Stimulated activated CD4-positive, alpha-beta T cell treated with anti-CD3 and anti-CD28 coated beads, TNF-alpha, amount 100 ng/mL, for 1 hour (primary cell): ENCODE results near the gene ANKRD6.

ENCODE experiments used
- DNase-seq, 3 donors: peaks; one replicate each; pipeline ENCODE4 v3.0.0-alpha.2; 2020; ENCODE audit warnings: low read depth in 3 of 3, low spot score in 1 of 3

The ANKRD6 gene

GRCh38 chr6:89555806-89556205 is 122.9 kb downstream of the ANKRD6 start:
- DNase-seq, result no peak

DNA sequence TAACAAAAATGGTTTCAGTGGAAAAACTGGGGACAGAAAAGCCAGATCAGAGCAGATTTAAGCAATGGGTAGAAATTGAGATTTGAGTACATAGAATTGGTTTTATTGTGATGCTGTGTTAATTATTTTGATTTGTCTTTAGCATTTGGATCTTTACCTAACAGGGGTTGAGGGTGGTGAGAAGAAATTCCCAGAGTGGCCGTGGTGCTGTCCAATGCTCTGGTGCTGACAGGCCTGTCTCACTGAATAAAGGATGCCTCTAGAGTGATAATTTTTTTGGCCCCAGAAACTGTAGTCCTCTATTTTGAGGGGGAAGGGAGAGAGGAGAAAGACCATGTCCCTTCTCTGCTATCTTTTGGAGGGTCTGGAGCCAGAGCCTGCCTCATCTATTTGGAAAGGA is 126.5 kb downstream of the ANKRD6 start:
- no peak for DNase-seq

GRCh38 chr6:89562093-89562973 is 129.4 kb downstream of the ANKRD6 start:
- DNase-seq, result no peak

GRCh38 chr6:89563866-89564265 is 130.9 kb downstream of the ANKRD6 start:
- no peak for DNase-seq

GRCh38 chr6:89564752-89565427 is 131.9 kb downstream of the ANKRD6 start:
- no peak for DNase-seq

GRCh38 chr6:89566008-89566800 is 133.3 kb downstream of the ANKRD6 start:
- no peak for DNase-seq

DNA sequence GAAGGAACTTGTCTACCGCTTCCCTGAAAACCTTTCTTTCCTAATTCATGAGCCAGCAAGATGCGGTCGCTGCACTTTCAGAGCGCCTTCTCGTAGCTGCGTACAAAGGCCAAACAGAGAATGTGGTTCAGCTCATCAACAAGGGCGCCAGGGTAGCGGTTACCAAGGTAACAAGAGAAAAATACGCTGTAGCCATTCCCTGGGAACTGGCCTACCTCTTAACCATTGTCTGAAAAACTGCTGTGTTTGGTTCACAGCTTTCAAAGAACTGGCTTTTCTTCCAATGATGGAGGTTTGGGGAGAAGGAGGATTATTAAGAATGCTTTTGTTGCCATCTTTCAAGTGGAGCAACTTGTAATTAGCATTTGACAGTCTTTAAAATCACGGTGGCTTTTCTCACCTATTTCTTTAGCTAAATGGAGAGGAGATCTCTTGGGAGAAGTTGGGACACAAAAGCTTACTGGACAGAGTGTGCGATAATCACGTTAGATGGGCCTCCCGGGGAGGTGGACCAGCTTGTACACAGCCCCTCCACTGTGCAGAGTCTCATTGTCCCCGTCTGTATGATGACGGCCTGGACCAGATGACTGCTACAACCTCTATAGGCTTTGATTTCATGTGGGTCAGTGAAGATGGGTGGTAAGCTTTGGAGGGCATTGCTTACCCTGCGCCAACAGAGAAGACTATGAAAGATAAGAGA is 134.1 kb downstream of the ANKRD6 start:
- DNase-seq, result no peak

- DNase-seq, result no peak
Observed at GRCh38 chr6:89567630-89568390, 134.9 kb downstream of the ANKRD6 start.

GRCh38 chr6:89574910-89575561 is 142.1 kb downstream of the ANKRD6 start:
- no peak for DNase-seq

GRCh38 chr6:89575562-89575960 is 142.6 kb downstream of the ANKRD6 start:
- no peak for DNase-seq

- no peak for DNase-seq
Observed at GRCh38 chr6:89580997-89581666, 148.2 kb downstream of the ANKRD6 start.

DNA sequence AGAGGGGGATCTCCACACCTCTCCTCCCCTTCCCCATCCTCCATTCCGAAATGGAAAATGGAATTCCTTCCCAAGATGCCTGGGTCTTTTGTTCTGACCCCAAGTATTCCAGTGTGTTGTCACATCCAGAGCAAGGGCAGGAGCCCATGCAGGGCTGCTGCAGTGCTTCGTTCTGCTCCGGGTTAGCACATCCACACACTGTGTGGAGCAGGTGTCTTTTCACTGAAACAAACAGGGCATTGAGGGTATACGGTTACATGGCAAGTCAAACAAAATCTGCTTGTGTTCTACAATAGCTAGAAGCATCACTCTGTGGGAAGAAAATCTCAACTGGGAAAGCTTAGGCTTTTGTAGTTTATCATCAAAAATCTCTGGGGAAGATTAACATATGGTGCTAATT is 148.7 kb downstream of the ANKRD6 start:
- DNase-seq, result no peak

- no peak for DNase-seq
Observed at GRCh38 chr6:89582669-89583325, 149.8 kb downstream of the ANKRD6 start.

DNA sequence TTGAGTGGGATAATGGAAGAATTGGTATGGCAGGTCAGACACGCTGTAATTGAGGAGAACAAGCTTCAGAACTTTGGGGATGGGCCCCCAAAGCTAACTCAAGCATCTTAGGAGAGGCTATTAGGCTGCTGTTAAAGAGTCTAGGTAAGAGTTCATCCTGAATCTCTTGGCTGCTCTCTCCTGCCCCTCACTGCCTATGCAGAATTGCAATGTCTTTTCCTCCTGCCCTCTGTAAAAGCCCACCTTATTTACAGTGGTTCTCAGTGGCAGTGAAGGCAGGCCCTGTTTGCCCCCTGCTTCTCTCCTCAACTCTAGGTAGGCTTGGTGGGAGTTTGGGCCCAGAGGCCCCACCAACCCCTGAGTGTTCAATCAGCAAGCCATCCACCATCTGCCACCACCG is 150.6 kb downstream of the ANKRD6 start:
- no peak for DNase-seq

- DNase-seq, result no peak
Observed at GRCh38 chr6:89584539-89584938, 151.6 kb downstream of the ANKRD6 start.

- DNase-seq, result no peak
Observed at GRCh38 chr6:89585154-89585553, 152.2 kb downstream of the ANKRD6 start.

- no peak for DNase-seq
Observed at GRCh38 chr6:89589297-89590025, 156.5 kb downstream of the ANKRD6 start.

DNA sequence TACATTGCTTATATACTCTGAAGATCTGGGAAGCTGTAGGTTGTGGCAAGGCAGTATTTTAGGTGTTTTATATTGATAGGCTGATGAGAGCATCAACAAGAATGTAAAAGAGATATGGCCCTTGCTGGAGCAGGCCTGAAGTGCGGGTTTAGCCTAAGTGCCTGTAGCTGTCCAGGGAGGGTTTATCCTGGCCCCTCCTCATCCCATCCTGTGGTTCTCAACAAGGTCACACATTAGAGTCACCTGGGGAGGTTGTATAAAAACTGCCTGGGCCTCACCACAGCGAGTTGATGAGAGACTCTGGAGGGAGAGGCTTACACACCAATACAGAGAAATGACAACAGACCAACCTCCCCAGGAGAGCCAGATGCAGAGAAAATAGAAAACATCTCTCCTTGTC is 157.2 kb downstream of the ANKRD6 start:
- no peak for DNase-seq
